ENCODE measurements around the gene CLNK. TPM values are rescaled to one million over a fixed set of nuclear protein-coding genes. Genes with fewer than 3 reads are reported as not detected.

The CLNK gene
- total and polyA plus RNA-seq, 7 donors: 0.01 to 0.09 TPM; not detected in 5

DNA sequence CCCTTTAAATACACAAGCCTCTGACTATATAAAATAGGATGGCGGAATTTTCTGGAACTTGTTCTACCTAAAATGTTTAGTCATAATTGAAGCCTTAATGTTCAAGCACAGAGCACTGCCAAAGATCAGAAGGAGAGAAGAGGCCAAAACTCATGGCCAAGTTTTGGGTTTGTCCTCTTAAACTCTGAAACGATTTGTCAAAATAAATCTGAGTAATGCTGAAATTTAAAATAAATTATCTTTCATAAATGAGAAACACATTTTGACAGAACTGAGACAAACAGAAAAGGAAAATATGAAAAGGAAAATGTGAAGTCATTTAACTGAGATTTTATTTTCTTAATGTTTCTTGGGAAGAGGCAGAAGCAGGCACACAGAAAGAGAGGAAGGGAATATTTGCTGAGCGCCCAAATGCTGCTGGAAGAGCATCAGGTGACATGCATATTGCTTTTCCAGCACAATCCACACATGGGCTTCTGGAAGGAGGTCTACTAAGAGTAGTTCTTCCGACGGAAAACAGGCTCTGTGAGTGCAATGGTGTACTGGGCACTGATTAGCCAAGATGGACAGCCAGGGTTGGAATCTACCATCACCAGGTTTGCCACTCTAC lies 179.9 kb downstream of the CLNK start:
- Histone ChIP-seq H3K27me3 (ENCODE audit: insufficient read depth in 3 of 3, low read length in 2 of 3) (peaks cover 0 to 1% (median 0%) of the 10 kb centered on the region in 3 donors), H3K27ac (no peak overlapping the region), H3K36me3 (ENCODE audit: insufficient read depth in 1 of 2, low read depth in 1 of 2) (no peaks in the 10 kb centered on the region), H3K4me3 (no peak overlapping the region), H3K4me1 (no peaks in the 10 kb centered on the region), H3K9me3 (no peaks in the 10 kb centered on the region)
- intact Hi-C loops (cut with DNase I): no loop called here
- DNase-seq (no peak), ATAC-seq (no peak)
- TF ChIP-seq CTCF (IDR thresholded peaks at IDR 0.05): no peak
- WGBS, 3 donors: 67 to 73% (median 71%) methylated on average over 5 of the region's 5 CpGs

- H3K27ac ChIP-seq: no peak overlapping the region
- H3K4me3 ChIP-seq: no peak overlapping the region
- H3K36me3 ChIP-seq (ENCODE audit: insufficient read depth in 1 of 2, low read depth in 1 of 2): no peaks in the 10 kb centered on the region
- peaks cover 0 to 1% (median 0%) of the 10 kb centered on the region in 3 donors for H3K27me3 ChIP-seq (ENCODE audit: insufficient read depth in 3 of 3, low read length in 2 of 3)
- ATAC-seq: no peak
- no peak for TF ChIP-seq CTCF (IDR thresholded peaks at IDR 0.05)
- no peaks in the 10 kb centered on the region for H3K4me1 ChIP-seq
- H3K9me3 ChIP-seq: no peaks in the 10 kb centered on the region
- 75 to 86% (median 86%) methylated on average over 5 of the region's 5 CpGs for WGBS, 3 donors
- intact Hi-C loops (cut with DNase I): no loop called here
- no peak for DNase-seq
These were observed 181.9 kb downstream of the CLNK start for GRCh38 chr4:10502717-10503116.

DNA sequence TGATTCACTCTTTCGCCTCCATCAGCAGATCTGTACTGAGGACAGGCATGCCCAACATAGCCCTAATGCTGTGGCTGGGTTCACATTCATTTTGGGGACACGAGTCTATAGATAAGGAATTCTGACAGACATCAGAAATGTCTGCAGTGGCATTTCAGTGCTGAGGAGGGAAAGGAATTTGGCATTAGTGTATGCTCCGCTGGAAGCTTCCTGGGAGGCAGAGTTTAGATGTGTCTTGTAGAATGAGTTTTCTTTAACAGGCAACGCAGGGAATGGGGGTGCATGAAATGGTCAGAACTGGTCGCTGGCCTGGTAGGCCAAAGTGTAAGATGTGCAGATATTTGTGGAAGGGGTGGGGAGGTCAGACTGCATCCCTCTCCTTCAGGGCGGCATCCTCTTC lies 183.8 kb downstream of the CLNK start:
- intact Hi-C loops (cut with DNase I): no loop called here
- Histone ChIP-seq H3K27ac (no peak overlapping the region), H3K36me3 (ENCODE audit: insufficient read depth in 1 of 2, low read depth in 1 of 2) (no peaks in the 10 kb centered on the region), H3K4me1 (no peaks in the 10 kb centered on the region), H3K27me3 (ENCODE audit: insufficient read depth in 3 of 3, low read length in 2 of 3) (no peaks in the 10 kb centered on the region), H3K4me3 (no peak overlapping the region), H3K9me3 (no peaks in the 10 kb centered on the region)
- 71 to 82% (median 77%) methylated on average over 6 of the region's 6 CpGs for WGBS, 3 donors
- DNase-seq: no peak
- no peak for TF ChIP-seq CTCF (IDR thresholded peaks at IDR 0.05)
- ATAC-seq: no peak

GRCh38 chr4:10496200-10496599 lies 188.4 kb downstream of the CLNK start:
- H3K9me3 ChIP-seq: no peaks in the 10 kb centered on the region
- DNase-seq (no peak), ATAC-seq (no peak)
- no peak overlapping the region for H3K27ac ChIP-seq
- peaks cover 0 to 2% (median 0%) of the 10 kb centered on the region in 3 donors for H3K27me3 ChIP-seq (ENCODE audit: insufficient read depth in 3 of 3, low read length in 2 of 3)
- no peaks in the 10 kb centered on the region for H3K4me1 ChIP-seq
- no peak overlapping the region for H3K4me3 ChIP-seq
- TF ChIP-seq CTCF (IDR thresholded peaks at IDR 0.05): no peak
- intact Hi-C loops (cut with DNase I): no loop called here
- WGBS, 3 donors: 17 to 28% (median 28%) methylated on average over 4 of the region's 4 CpGs
- no peaks in the 10 kb centered on the region for H3K36me3 ChIP-seq (ENCODE audit: insufficient read depth in 1 of 2, low read depth in 1 of 2)

- Histone ChIP-seq H3K36me3 (ENCODE audit: insufficient read depth in 1 of 2, low read depth in 1 of 2) (no peaks in the 10 kb centered on the region), H3K4me3 (no peak overlapping the region), H3K27ac (no peak overlapping the region), H3K9me3 (no peaks in the 10 kb centered on the region), H3K27me3 (ENCODE audit: insufficient read depth in 3 of 3, low read length in 2 of 3) (peaks cover 0 to 2% (median 0%) of the 10 kb centered on the region in 3 donors), H3K4me1 (no peaks in the 10 kb centered on the region)
- DNase-seq (no peak), ATAC-seq (no peak)
- WGBS, 3 donors: 54 to 70% (median 63%) methylated on average over 7 to 8 of the region's 8 CpGs
- intact Hi-C loops (cut with DNase I): no loop called here
- TF ChIP-seq CTCF (IDR thresholded peaks at IDR 0.05): no peak
These were observed 188.9 kb downstream of the CLNK start for GRCh38 chr4:10495651-10496050.

All from psoas muscle (tissue), 8 donors.